Ovary (tissue), 9 donors: ENCODE results near the gene DPP7. TPM values are rescaled to one million over a fixed set of nuclear protein-coding genes. Genes with fewer than 3 reads are reported as not detected.

ENCODE experiments used
- DNase-seq, 5 donors: peaks; one replicate each; pipeline ENCODE4 v3.0.0-alpha.2; 2019 to 2020
- H3K27ac ChIP-seq, 2 donors: fragments of 200-600 bp; one replicate each; pipeline versions ENCODE4 v1.5.1 to v1.8.0; 2019 to 2022
- H3K27me3 ChIP-seq: fragments of 200-600 bp; one replicate; pipeline ENCODE4 v1.8.0; 2022
- H3K36me3 ChIP-seq: fragments of 200-600 bp; sonication (generic); one replicate; pipeline ENCODE4 v1.5.1; 2019
- H3K4me1 ChIP-seq: one replicate; pipeline ENCODE4 v1.8.1; 2013; ENCODE audit warnings: mild to moderate bottlenecking, moderate library complexity; ENCODE audit not compliant: insufficient read depth
- H3K4me3 ChIP-seq: fragments of 200-600 bp; sonication (generic); one replicate; pipeline ENCODE4 v1.5.1; 2017
- H3K9me3 ChIP-seq, 2 donors: fragments of 200-600 bp in 1 of 2; sonication (generic) in 1 of 2; one replicate each; pipeline versions ENCODE4 v1.5.1 to v1.8.1; 2013 to 2019; ENCODE audit warnings: mild to moderate bottlenecking in 1 of 2, moderate library complexity in 1 of 2
- EP300 ChIP-seq: sonication (generic); formaldehyde crosslinking; IDR thresholded peaks from one replicate; pipeline ENCODE4 v1.6.1; 2017; ENCODE audit warnings: antibody characterized with exemption
- POLR2A ChIP-seq: fragments of 450-650 bp; IDR thresholded peaks from one replicate; pipeline ENCODE4 v1.6.1; 2017; ENCODE audit warnings: antibody characterized with exemption, mild to moderate bottlenecking, moderate library complexity
- WGBS, 3 donors: extraction: QIAGEN DNeasy Blood & Tissue Kit in 1 of 3; methylation state at CpG; one replicate each; pipeline versions ENCODE4 v1.1.5 to v1.1.7; 2013 to 2017; 5-methylcytosine and 5-hydroxymethylcytosine counted together
- intact Hi-C, 4 donors: fragments of 100-400 bp; cut with DNase I; formaldehyde crosslinking; loops; one replicate each; pipeline versions ENCODE4 v1.11.0 to v1.15.1; 2022 to 2023
- polyA plus RNA-seq, 2 donors: library from polyadenylated mRNA; stranded (reverse); fragments of 200-250 nt in 1 of 2; fragments of 350-450 nt in 1 of 2; fragmentation: Illumina TruSeq in 1 of 2; extraction: RNeasy Lipid Tissue Mini Kit (QIAGEN cat#74804) in 1 of 2; gene quantifications; one replicate each; pipeline ENCODE4 v1.2.3, GENCODE V29; 2013 to 2014
- total RNA-seq, 7 donors: library from RNA; depleted of rRNA in 2 of 7; stranded (reverse); fragments of >200 nt in 2 of 7; fragmentation: NEBNext Ultra II Directional in 3 of 7; extraction: Animal tissue kit (Norgen Biotek cat#: 25700) in 3 of 7; gene quantifications; one replicate each; pipeline versions ENCODE4 v1.1.0 to v1.2.4, GENCODE V29; 2016 to 2023
- TF ChIP-seq, protein P1 (sequence below), 3 donors: fragments of 450-650 bp in 2 of 3; fragments of 200-600 bp in 1 of 3; IDR thresholded peaks; one replicate each; pipeline versions ENCODE4 v1.5.1 to v1.8.0; 2016 to 2022; ENCODE audit warnings: antibody characterized with exemption in 3 of 3, mild to moderate bottlenecking in 1 of 3
- donor health status: DM: no; HTN: no; CAD: no; lungs with moderate emphysema.
- donor health status: DM: no; HTN: no; CAD: no.
- donor health status: Bipolar disorder and iron deficiency.
- donor health status: DM: yes; HTN: yes; CAD: no.
- donor health status: DM: no; HTN: no; CAD: no.
- donor health status: DM: yes; HTN: yes; CAD: no.

The DPP7 gene
- total and polyA plus RNA-seq, 9 donors, result 3.0 to 117 (median 88.7) TPM

DNA sequence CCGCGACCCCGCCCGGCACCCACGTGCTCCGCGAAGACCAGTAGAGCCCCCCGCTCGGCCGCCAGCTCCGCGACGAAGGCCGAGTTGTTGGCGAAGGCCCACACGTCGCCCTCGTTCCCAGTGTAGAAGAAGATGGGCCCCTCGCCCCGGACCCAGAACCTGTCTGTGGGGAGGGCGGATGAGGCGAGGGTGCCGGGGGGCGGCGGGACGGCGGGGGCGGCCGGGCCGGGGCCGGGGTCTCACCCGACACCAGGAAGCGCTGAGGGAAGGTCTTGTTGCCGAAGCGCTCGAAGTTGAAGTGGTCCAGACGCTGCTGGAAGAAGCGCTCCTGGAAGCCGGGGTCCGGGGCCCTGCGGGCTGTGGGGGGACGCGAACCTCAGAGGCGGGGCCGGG is 317 bp downstream of the DPP7 start:
- no peaks in the 10 kb centered on the region for H3K27me3 ChIP-seq
- H3K4me3 ChIP-seq, result peak overlapping the region; percentile 58
- H3K27ac ChIP-seq, result no peak overlapping the region
- 1 to 2% (median 1%) methylated on average over 14 to 45 of the region's 45 CpGs for WGBS, 3 donors
- no peaks in the 10 kb centered on the region for H3K9me3 ChIP-seq
- intact Hi-C loops, result loop anchor here in 1 of 4 donors (10.0 kb wide), 1 partner anchor 121 kb away; the partner anchor contains the start of gene SLC34A3
- TF ChIP-seq EP300 (no peak), POLR2A (no peak)
- TF ChIP-seq, protein P1, sequence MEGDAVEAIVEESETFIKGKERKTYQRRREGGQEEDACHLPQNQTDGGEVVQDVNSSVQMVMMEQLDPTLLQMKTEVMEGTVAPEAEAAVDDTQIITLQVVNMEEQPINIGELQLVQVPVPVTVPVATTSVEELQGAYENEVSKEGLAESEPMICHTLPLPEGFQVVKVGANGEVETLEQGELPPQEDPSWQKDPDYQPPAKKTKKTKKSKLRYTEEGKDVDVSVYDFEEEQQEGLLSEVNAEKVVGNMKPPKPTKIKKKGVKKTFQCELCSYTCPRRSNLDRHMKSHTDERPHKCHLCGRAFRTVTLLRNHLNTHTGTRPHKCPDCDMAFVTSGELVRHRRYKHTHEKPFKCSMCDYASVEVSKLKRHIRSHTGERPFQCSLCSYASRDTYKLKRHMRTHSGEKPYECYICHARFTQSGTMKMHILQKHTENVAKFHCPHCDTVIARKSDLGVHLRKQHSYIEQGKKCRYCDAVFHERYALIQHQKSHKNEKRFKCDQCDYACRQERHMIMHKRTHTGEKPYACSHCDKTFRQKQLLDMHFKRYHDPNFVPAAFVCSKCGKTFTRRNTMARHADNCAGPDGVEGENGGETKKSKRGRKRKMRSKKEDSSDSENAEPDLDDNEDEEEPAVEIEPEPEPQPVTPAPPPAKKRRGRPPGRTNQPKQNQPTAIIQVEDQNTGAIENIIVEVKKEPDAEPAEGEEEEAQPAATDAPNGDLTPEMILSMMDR (IDR thresholded peaks at IDR 0.05), result no peak
- peak in 1 of 5 donors; percentile 33 for DNase-seq
- H3K4me1 ChIP-seq, result peaks cover 4% of the 10 kb centered on the region
- H3K36me3 ChIP-seq, result no peaks in the 10 kb centered on the region

DNA sequence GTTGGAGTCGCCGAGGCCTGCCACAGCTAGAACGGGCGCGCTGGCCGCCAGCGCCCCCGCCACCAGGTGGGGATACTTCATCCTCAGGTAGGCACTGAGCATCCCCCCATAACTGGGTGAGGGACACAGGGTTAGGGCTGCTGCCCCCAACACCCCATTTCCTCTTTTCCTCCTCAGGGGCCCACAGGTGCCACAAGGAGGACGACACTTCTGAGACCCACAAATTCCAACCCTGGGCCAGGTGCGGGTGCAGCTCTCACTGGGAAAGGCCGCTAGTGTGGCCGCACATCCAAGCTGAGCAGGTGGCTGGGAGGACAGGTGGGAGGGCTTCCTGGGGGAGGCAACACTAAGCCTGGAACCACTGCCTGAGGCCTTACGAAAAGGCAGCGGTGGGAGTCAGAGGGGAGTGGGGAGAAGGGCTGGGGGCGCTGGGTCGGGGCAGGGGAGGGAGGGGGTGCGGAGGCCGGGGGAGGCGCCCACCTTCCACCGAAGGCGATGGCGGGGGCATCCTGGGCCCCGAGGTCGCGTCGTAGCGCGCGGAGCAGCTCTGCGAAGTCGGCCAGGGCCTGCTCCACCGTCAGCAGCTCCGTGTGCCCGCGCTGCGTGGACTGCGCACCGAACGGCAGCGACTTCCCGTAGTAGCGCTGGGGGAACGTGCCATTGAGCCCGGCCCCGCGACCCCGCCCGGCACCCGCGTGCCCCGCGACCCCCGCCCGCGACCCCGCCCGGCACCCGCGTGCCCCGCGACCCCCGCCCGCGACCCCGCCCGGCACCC is 961 bp downstream of the DPP7 start:
- peak overlapping the region; percentile 29 for H3K4me3 ChIP-seq
- peaks cover 4% of the 10 kb centered on the region for H3K4me1 ChIP-seq
- no peaks in the 10 kb centered on the region for H3K27me3 ChIP-seq
- no peaks in the 10 kb centered on the region for H3K36me3 ChIP-seq
- no peak for DNase-seq
- WGBS, 3 donors, result 25 to 78% (median 36%) methylated on average over 14 to 66 of the region's 66 CpGs
- H3K27ac ChIP-seq, result no peak overlapping the region
- H3K9me3 ChIP-seq, result no peaks in the 10 kb centered on the region
- no peak for TF ChIP-seq EP300
- no peak for TF ChIP-seq POLR2A
- TF ChIP-seq, protein P1 (IDR thresholded peaks at IDR 0.05), result no peak
- intact Hi-C loops, result loop anchor here in 1 of 4 donors (10.0 kb wide), 1 partner anchor 121 kb away; the partner anchor contains the start of gene SLC34A3

DNA sequence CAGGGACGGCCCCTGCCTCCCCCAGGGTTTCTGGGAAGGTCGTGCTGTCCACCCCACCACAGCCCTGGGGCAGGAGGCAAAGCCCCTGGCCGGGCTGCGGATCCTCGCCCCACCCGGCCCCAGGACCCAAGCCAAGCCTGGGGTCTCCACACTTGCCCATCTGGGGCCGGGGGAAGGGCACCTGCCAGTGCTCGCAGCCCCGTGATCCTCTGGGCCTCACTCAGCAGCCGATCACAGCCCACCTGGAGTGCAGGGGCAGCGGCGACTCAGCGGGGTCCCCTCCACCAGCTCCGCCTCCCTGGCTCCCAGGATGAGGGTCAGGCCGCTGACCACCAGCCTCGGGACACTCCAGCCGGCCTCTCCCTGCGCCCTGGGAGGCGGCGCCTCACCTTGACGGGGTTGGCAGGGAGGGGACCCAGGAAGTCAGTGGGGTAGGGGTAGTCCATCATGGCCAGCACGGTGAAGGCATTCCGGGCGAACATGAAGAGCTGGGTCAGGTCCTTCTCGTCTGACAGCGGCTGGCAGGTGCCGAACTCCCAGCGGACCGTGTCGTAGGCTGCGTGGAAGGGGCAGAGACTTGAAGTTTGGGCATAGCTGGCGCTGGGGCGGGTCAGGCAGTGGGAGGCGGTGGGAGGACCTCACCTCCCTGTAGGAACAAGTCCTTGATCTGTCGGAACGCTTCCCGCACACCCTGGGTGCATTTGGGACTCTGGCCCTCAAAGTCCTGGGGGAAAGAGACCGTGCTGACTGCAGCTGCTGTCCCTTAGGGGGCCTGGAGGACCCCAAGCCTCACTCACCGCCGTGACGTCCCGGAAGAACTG is 1.8 kb downstream of the DPP7 start:
- H3K4me1 ChIP-seq, result peaks cover 4% of the 10 kb centered on the region
- no peaks in the 10 kb centered on the region for H3K36me3 ChIP-seq
- H3K9me3 ChIP-seq, result no peaks in the 10 kb centered on the region
- H3K4me3 ChIP-seq, result no peak overlapping the region
- intact Hi-C loops, result loop anchor here in 1 of 4 donors (10.0 kb wide), 1 partner anchor 122 kb away; the partner anchor contains the start of gene SLC34A3
- H3K27me3 ChIP-seq, result no peaks in the 10 kb centered on the region
- H3K27ac ChIP-seq, result no peak overlapping the region
- peak in 1 of 5 donors; percentile 32 for DNase-seq
- TF ChIP-seq, protein P1 (IDR thresholded peaks at IDR 0.05), result no peak
- no peak for TF ChIP-seq POLR2A
- no peak for TF ChIP-seq EP300
- 94 to 96% (median 94%) methylated on average over 39 to 42 of the region's 42 CpGs for WGBS, 3 donors

DNA sequence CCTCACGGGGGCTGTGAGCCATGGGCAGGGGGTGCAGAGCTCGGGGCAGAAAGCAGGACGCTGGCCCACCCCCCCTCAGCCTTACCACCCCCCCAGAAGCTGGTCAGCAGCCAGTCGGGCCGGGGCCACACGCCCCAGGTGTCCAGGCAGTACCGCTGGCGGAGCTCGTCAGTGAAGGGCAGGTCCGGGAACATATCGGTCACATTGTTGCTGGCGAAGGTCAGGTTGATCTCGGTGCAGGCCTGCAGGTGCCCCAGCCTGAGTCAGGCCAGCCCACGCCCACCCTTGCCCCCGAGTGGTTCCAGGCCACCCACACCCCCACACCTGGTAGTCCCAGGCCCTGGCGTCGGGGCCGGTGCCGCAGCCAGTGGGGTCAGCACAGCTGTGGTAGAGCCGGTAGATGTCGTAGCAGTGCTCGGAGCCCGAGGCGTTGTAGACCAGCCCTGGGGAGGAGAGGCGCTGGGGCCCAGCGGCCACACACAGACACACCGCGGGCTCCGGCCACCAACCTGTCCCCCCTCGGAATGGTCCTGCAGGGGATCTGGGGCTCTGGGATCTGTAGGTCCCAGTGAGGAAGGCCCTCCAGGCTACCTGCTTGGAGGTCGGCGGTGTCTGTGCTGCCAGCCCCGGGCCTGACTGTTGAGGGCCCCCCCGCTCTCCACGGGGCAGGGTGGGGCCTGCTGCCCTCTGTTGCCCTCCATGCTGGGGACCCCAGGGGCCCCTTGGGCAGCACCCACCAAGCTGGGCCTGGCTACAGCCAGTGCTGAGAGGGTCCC is 2.6 kb downstream of the DPP7 start:
- Histone ChIP-seq H3K4me3 (no peak overlapping the region), H3K9me3 (no peaks in the 10 kb centered on the region), H3K27ac (no peak overlapping the region), H3K27me3 (no peaks in the 10 kb centered on the region), H3K4me1 (peaks cover 4% of the 10 kb centered on the region), H3K36me3 (no peaks in the 10 kb centered on the region)
- TF ChIP-seq POLR2A (no peak), EP300 (no peak)
- TF ChIP-seq, protein P1 (IDR thresholded peaks at IDR 0.05), result no peak
- DNase-seq, result no peak
- 87 to 88% (median 87%) methylated on average over 29 to 35 of the region's 35 CpGs for WGBS, 3 donors
- intact Hi-C loops, result loop anchor here in 1 of 4 donors (10.0 kb wide), 1 partner anchor 123 kb away; the partner anchor contains the start of gene SLC34A3
